ENCODE measurements around the gene TOP2A. TPM values are rescaled to one million over a fixed set of nuclear protein-coding genes. Genes with fewer than 3 reads are reported as not detected.

TOP2A gene
- total RNA-seq, 1 experiment from 2014 or later: 141 TPM

GRCh38 chr17:40462343-40463121, 44.8 kb upstream of the TOP2A start:
- Histone ChIP-seq H3K4me2 (ENCODE audit: low read length) (no peak overlapping the region), H4K20me1 (ENCODE audit: insufficient read depth) (no peaks in the 10 kb centered on the region), H3K79me2 (ENCODE audit: insufficient read depth, low read length) (no peaks in the 10 kb centered on the region), H3K9me2 (ENCODE audit: insufficient read depth) (no peaks in the 10 kb centered on the region), H3K9ac (ENCODE audit: low read length) (no peak overlapping the region), H3K36me3 (ENCODE audit: control insufficient read depth in 1 of 2, insufficient read depth in 2 of 2, low read length in 2 of 2) (no peaks in the 10 kb centered on the region), H3K9me3 (ENCODE audit: control insufficient read depth in 1 of 2, insufficient read depth in 1 of 2, low read depth in 1 of 2, low read length in 2 of 2) (no peaks in the 10 kb centered on the region), H2AFZ (ENCODE audit: low read depth, low read length, poor library complexity, severe bottlenecking) (no peak overlapping the region), H3K4me3 (replicated peaks in 1 of 2; ENCODE audit: low read depth in 1 of 2, low read length in 2 of 2) (no peak overlapping the region), H3K4me1 (ENCODE audit: control insufficient read depth in 1 of 2, insufficient read depth in 2 of 2, low read length in 2 of 2) (peaks cover 0 to 4% of the 10 kb centered on the region in 2 experiments; a peak in 1 of 4 replicates), H3K27me3 (ENCODE audit: insufficient read depth, low read length) (no peaks in the 10 kb centered on the region), H3K27ac (ENCODE audit: low read depth, low read length) (no peak overlapping the region)
- ATAC-seq (no peak), DNase-seq (ENCODE audit: low read depth, low spot score) (no peak)
- RAD21 ChIA-PET (ENCODE audit: low non-redundant PET in 1 of 2, low total read pairs in 2 of 2, uncharacterized antibody in 2 of 2, unreplicated experiment in 2 of 2): no interaction called here
- TF ChIP-seq ZBTB33 (IDR thresholded peaks at IDR 0.05; ENCODE audit: extremely low read depth, insufficient replicate concordance, low read length) (no peak), FOSL1 (IDR thresholded peaks at IDR 0.05; ENCODE audit: low read depth) (no peak), YY1 (IDR thresholded peaks at IDR 0.05; ENCODE audit: extremely low read depth, insufficient replicate concordance, low read depth, low read length) (no peak), EGR1 (IDR thresholded peaks at IDR 0.05; ENCODE audit: low read depth) (no peak), CBX3 (IDR thresholded peaks at IDR 0.05; ENCODE audit: low read depth) (no peak), CEBPB (IDR thresholded peaks at IDR 0.05; ENCODE audit: low read depth) (no peak), EZH2phosphoT487 (IDR thresholded peaks at IDR 0.05; ENCODE audit: borderline replicate concordance) (no peak), SIN3A (IDR thresholded peaks at IDR 0.05; ENCODE audit: low read depth) (no peak), JUND (IDR thresholded peaks at IDR 0.05) (no peak)
- TF ChIP-seq, protein P1, sequence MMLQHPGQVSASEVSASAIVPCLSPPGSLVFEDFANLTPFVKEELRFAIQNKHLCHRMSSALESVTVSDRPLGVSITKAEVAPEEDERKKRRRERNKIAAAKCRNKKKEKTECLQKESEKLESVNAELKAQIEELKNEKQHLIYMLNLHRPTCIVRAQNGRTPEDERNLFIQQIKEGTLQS (IDR thresholded peaks at IDR 0.05): no peak
- POLR2A ChIA-PET: no interaction called here
- no TSS peak for BruUV-seq (replicated peaks)
- CTCF ChIA-PET: interaction anchor here (1.5 kb wide), 1 partner anchor 12 kb away, joined by 4 read pairs; no protein-coding TSS in a partner anchor
- intact Hi-C loops (cut with micrococcal nuclease): no loop called here
